Kidney (tissue), 14 donors: ENCODE data around the gene CMIP. TPM values are rescaled to one million over a fixed set of nuclear protein-coding genes. Genes with fewer than 3 reads are reported as not detected.

Experiments used
- DNase-seq, 5 donors: peaks; one replicate each; pipeline ENCODE4 v3.0.0-alpha.2; 2013 to 2020
- FAIRE-seq: peaks from 2 replicates; lab custom pipeline; 2012; peaks lifted over from hg19 to GRCh38; lab: Jason Lieb, UNC
- H3K27ac ChIP-seq, 2 donors: one replicate each; pipeline ENCODE4 v1.7.0; 2013; ENCODE audit warnings: low read depth in 2 of 2, low read length in 2 of 2, inconsistent platforms in 1 of 2
- H3K27me3 ChIP-seq: one replicate; pipeline ENCODE4 v1.7.1; 2013; ENCODE audit warnings: low read length, inconsistent platforms; ENCODE audit not compliant: control insufficient read depth, insufficient read depth
- H3K36me3 ChIP-seq, 3 donors: one replicate each; pipeline versions ENCODE4 v1.7.0 to v1.7.1; 2013; ENCODE audit warnings: low read length in 3 of 3, control low read depth in 1 of 3, inconsistent platforms in 1 of 3; ENCODE audit not compliant: insufficient read depth in 3 of 3, control insufficient read depth in 2 of 3
- H3K4me1 ChIP-seq, 3 donors: one replicate each; pipeline versions ENCODE4 v1.7.0 to v1.7.1; 2013; ENCODE audit warnings: low read length in 3 of 3, inconsistent platforms in 1 of 3, low read depth in 1 of 3; ENCODE audit not compliant: control insufficient read depth in 2 of 3, insufficient read depth in 2 of 3
- H3K4me3 ChIP-seq, 3 donors: one replicate each; pipeline versions ENCODE4 v1.7.0 to v1.8.1; 2013; ENCODE audit warnings: low read length in 3 of 3, control low read depth in 1 of 3, inconsistent platforms in 1 of 3
- H3K9ac ChIP-seq, 3 donors: one replicate each; pipeline versions ENCODE4 v1.7.0 to v1.7.1; 2013; ENCODE audit warnings: low read length in 3 of 3, control low read depth in 1 of 3, inconsistent platforms in 1 of 3
- H3K9me3 ChIP-seq, 3 donors: one replicate each; pipeline versions ENCODE4 v1.7.0 to v1.7.1; 2013; ENCODE audit warnings: low read length in 3 of 3, control low read depth in 1 of 3, inconsistent platforms in 1 of 3; ENCODE audit not compliant: control insufficient read depth in 2 of 3, insufficient read depth in 1 of 3
- intact Hi-C: fragments of 100-400 bp; cut with DNase I; formaldehyde crosslinking; loops from one replicate; pipeline ENCODE4 v1.11.1; 2022
- polyA plus RNA-seq: library from polyadenylated mRNA; stranded (reverse); fragments of 350-450 nt; fragmentation: Illumina TruSeq; extraction: RNeasy Lipid Tissue Mini Kit (QIAGEN cat#74804); gene quantifications from one replicate; pipeline ENCODE4 v1.2.3, GENCODE V29; 2014; ENCODE audit warnings: low read depth, low replicate concordance; ENCODE audit not compliant: insufficient read depth
- total RNA-seq: library from RNA; stranded (reverse); fragmentation: NEBNext Ultra II Directional; extraction: Animal tissue kit (Norgen Biotek cat#: 25700); gene quantifications from one replicate; pipeline ENCODE4 v1.2.1, GENCODE V29; 2021
- TF ChIP-seq, protein P1 (sequence below): IDR thresholded peaks from 3 replicates; pipeline ENCODE4 v1.5.1; 2012; ENCODE audit warnings: mild to moderate bottlenecking, moderate library complexity, borderline replicate concordance; ENCODE audit not compliant: insufficient read depth; ENCODE audit errors: extremely low read depth
- donor health status: control.
- donor health status: control.
- donor health status: control.
- donor health status: control.
- donor health status: control.
- donor health status: DM: yes; HTN: yes; CAD: no.
- donor health status: Normal renal cell carcinoma (clear cell type).

Gene CMIP
- total and polyA plus RNA-seq, 2 donors from 2014 or later, result 16.6 to 65.7 TPM

DNA sequence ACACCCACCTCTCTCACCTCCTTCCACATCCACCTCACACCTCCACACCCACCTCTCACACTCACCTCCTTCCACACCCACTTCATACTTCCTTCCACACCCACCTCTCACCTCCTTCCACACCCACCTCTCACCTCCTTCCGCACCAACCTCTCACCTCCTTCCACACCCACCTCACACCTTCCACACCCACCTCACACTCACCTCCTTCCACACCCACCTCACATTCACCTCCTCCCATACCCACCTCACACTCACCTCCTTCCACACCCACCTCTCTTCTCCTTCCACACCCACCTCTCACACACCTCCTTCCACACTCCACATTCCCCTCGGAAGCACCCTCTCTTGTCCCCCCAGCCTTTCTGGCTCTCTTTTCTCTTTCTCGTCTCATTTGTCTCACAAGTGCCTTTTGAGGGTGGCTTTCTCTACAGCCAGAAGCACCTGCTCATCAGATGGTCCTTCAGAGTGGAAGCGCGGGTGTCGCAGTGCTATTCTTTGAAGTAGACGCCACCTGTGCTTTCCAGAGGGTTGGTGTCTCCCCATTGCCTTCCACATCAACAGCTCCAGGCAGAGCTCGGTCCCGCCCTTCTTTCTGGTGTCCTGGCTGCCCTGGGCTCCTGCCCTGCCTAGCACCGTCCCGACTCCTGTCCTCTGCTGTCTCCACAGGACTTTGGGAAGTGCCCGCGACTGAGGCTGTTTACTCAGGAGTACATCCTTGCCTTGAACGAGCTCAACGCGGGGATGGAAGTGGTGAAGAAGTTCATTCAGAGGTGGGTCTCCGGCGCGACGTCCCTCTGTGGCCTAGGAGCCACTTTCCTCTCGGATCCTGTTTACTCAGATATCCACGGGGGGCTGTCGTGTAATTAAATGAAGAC, 225.1 kb downstream of the CMIP start:
- H3K27me3 ChIP-seq, result no peaks in the 10 kb centered on the region
- TF ChIP-seq, protein P1, sequence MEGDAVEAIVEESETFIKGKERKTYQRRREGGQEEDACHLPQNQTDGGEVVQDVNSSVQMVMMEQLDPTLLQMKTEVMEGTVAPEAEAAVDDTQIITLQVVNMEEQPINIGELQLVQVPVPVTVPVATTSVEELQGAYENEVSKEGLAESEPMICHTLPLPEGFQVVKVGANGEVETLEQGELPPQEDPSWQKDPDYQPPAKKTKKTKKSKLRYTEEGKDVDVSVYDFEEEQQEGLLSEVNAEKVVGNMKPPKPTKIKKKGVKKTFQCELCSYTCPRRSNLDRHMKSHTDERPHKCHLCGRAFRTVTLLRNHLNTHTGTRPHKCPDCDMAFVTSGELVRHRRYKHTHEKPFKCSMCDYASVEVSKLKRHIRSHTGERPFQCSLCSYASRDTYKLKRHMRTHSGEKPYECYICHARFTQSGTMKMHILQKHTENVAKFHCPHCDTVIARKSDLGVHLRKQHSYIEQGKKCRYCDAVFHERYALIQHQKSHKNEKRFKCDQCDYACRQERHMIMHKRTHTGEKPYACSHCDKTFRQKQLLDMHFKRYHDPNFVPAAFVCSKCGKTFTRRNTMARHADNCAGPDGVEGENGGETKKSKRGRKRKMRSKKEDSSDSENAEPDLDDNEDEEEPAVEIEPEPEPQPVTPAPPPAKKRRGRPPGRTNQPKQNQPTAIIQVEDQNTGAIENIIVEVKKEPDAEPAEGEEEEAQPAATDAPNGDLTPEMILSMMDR, result no peak
- no peaks in the 10 kb centered on the region for H3K9me3 ChIP-seq
- peaks cover 2 to 44% (median 22%) of the 10 kb centered on the region in 3 donors for H3K36me3 ChIP-seq
- no peak overlapping the region for H3K4me3 ChIP-seq
- FAIRE-seq (no peak), DNase-seq (no peak)
- intact Hi-C loops, result no loop called here
- H3K27ac ChIP-seq, result no peak overlapping the region
- H3K4me1 ChIP-seq, result no peaks in the 10 kb centered on the region
- H3K9ac ChIP-seq, result no peak overlapping the region

DNA sequence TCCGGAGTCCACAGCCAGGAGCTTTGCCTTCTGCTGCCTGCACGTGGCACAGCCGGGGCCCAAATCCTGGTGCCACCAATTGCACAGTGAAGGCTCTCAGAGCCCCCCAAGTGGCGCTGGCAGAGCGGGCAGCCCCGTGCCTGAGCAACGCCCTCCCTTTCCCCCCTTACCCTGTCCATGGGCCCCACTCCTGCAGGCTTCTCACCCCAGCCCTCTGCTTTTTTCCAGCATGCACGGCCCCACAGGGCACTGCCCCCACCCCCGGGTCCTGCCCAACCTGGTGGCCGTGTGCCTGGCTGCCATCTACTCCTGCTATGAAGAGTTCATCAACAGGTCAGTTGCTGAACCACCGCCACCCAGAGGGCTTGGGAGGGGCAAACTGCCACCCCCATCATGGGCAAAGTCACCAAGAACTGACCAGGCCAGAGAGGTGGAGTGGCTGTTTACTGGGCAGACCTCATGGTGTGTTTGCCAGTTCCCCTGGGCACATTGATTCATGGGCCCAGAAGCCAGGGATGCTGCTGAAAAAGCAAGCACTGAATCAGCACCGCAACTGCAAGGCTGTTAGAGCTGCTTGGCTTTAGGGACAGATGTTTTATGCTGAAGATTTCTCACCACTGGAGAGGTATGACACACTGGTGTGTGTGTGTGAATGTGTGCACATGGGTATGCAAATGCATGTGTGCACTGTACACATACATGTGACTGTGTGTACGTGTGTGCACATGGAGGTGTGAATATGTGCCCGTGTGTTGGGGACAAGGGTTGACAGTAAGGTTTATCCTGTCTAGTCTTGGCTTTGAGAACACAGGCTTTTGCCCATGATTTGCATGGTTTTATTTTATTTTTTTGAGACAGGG, 227.4 kb downstream of the CMIP start:
- H3K9me3 ChIP-seq, result no peaks in the 10 kb centered on the region
- intact Hi-C loops, result no loop called here
- no peak overlapping the region for H3K27ac ChIP-seq
- H3K9ac ChIP-seq, result no peak overlapping the region
- DNase-seq, result no peak
- no peaks in the 10 kb centered on the region for H3K27me3 ChIP-seq
- no peak for FAIRE-seq
- H3K4me1 ChIP-seq, result no peaks in the 10 kb centered on the region
- TF ChIP-seq, protein P1, result no peak
- H3K36me3 ChIP-seq, result peaks cover 2 to 40% (median 16%) of the 10 kb centered on the region in 3 donors
- H3K4me3 ChIP-seq, result no peak overlapping the region

DNA sequence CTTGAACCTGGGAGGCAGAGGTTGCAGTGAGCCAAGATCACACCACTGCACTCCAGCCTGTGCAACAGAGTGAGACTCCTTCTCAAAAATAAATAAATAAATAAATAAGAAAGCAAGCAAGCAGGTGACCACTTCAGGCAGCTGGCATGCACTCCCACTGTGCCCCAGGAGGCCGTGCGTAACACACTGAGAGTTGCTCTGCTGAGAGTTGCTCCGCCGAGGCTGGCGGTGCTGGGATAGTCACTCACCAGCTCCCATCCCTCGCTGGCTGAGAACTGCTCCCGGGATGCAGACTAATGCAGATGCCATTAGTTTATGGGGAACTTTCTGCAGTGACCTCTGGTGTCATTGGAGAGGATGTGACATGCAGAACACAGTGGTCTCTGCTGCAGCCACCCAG, 228.8 kb downstream of the CMIP start:
- H3K27me3 ChIP-seq, result no peaks in the 10 kb centered on the region
- H3K9ac ChIP-seq, result no peak overlapping the region
- no peaks in the 10 kb centered on the region for H3K9me3 ChIP-seq
- TF ChIP-seq, protein P1, result no peak
- H3K4me3 ChIP-seq, result no peak overlapping the region
- H3K27ac ChIP-seq, result no peak overlapping the region
- H3K36me3 ChIP-seq, result peaks cover 2 to 48% (median 25%) of the 10 kb centered on the region in 3 donors
- DNase-seq (no peak), FAIRE-seq (no peak)
- no peaks in the 10 kb centered on the region for H3K4me1 ChIP-seq
- intact Hi-C loops, result no loop called here
